ENCODE measurements around the gene RAB3B.

DNA sequence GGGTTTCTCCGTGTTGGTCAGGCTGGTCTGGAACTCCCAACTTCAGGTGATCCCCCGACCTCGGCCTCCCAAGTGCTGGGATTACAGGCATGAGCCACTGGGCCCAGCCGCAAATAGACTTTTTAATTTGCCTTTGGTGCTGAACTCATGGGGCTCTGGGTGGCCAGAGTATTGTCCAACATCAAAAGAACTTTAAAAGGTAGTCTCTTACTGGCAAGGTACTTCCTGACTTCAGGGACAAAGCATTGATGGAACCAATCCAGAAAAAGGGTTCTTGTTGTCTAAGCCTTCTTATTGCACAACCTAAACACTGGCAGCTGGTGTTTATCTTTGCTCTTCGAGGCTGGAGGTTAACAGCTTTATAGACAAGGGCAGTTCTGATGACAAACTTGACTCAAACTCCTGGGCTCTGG, 46.9 kb upstream of the RAB3B start:
- TF ChIP-seq CTCF (IDR thresholded peaks at IDR 0.05), result no peak
- no peak for TF ChIP-seq POLR2A (IDR thresholded peaks at IDR 0.05)

All from heart left ventricle (tissue), 13 donors.